Loucy (cell line): ENCODE results near the gene DCX.

Source experiments
- H2AFZ ChIP-seq: fragments of 200-600 bp; sonication (generic); 2 replicates; pipeline ENCODE4 v1.6.0; 2016; ENCODE audit warnings: antibody characterized with exemption, mild to moderate bottlenecking, low read length, moderate library complexity
- H3F3A ChIP-seq: fragments of 200-600 bp; 2 replicates; pipeline ENCODE4 v1.6.0; 2016; ENCODE audit warnings: antibody characterized with exemption, low read depth, mild to moderate bottlenecking
- H3K27me3 ChIP-seq: fragments of 200-600 bp; sonication (generic); 2 replicates; pipeline ENCODE4 v1.6.1; 2014; ENCODE audit warnings: low read length, mild to moderate bottlenecking; ENCODE audit not compliant: insufficient read depth, poor library complexity, severe bottlenecking
- H3K36me3 ChIP-seq: fragments of 200-600 bp; sonication (generic); 2 replicates; pipeline ENCODE4 v1.6.1; 2016; ENCODE audit warnings: low read length; ENCODE audit not compliant: insufficient read depth
- H3K4me1 ChIP-seq: fragments of 200-600 bp; sonication (generic); 2 replicates; pipeline ENCODE4 v1.5.1; 2014; ENCODE audit warnings: low read length, mild to moderate bottlenecking; ENCODE audit not compliant: insufficient read depth, poor library complexity, severe bottlenecking
- H3K4me2 ChIP-seq: fragments of 200-600 bp; sonication (generic); 2 replicates; pipeline ENCODE4 v1.6.0; 2014; ENCODE audit warnings: antibody characterized with exemption, low read length, low read depth, mild to moderate bottlenecking; ENCODE audit not compliant: poor library complexity, severe bottlenecking
- H3K4me3 ChIP-seq: fragments of 200-600 bp; sonication (generic); 2 replicates; pipeline ENCODE4 v1.5.1; 2014; ENCODE audit warnings: low read length, mild to moderate bottlenecking, mixed read lengths; ENCODE audit not compliant: poor library complexity, severe bottlenecking
- H3K79me2 ChIP-seq: fragments of 200-600 bp; sonication (generic); 2 replicates; pipeline ENCODE4 v1.6.1; 2014; ENCODE audit warnings: low read length; ENCODE audit not compliant: insufficient read depth
- H3K9ac ChIP-seq: fragments of 200-600 bp; sonication (generic); 2 replicates; pipeline ENCODE4 v1.6.0; 2014; ENCODE audit warnings: mild to moderate bottlenecking, low read depth, low read length, moderate library complexity; ENCODE audit not compliant: poor library complexity, severe bottlenecking
- H3K9me2 ChIP-seq: fragments of 200-600 bp; sonication (generic); replicated peaks from 2 replicates; pipeline ENCODE4 v1.6.1; 2016; ENCODE audit warnings: low read depth, low read length, mixed read lengths
- H3K9me3 ChIP-seq: fragments of 200-600 bp; sonication (generic); 2 replicates; pipeline ENCODE4 v1.6.1; 2014; ENCODE audit warnings: mild to moderate bottlenecking, antibody characterized with exemption, low read length, low read depth; ENCODE audit not compliant: insufficient read depth
- H4K20me1 ChIP-seq: fragments of 200-600 bp; sonication (generic); 2 replicates; pipeline ENCODE4 v1.6.0; 2014; ENCODE audit warnings: antibody characterized with exemption, low read length, mild to moderate bottlenecking; ENCODE audit not compliant: insufficient read depth, poor library complexity, severe bottlenecking
- CTCF ChIP-seq: fragments of 200-600 bp; sonication (generic); conservative IDR thresholded peaks from 2 replicates; pipeline ENCODE4 v1.5.1; 2014; ENCODE audit warnings: mild to moderate bottlenecking, antibody characterized with exemption, low read length
- EZH2phosphoT487 ChIP-seq: fragments of 200-600 bp; IDR thresholded peaks from 2 replicates; pipeline ENCODE4 v1.6.1; 2018; ENCODE audit warnings: antibody characterized with exemption, mild to moderate bottlenecking, moderate library complexity, borderline replicate concordance

DCX gene

GRCh38 chrX:111376486-111376885 lies 35.5 kb downstream of the DCX start:
- no peaks in the 10 kb centered on the region for H3K27me3 ChIP-seq

GRCh38 chrX:111375747-111376146 lies 36.2 kb downstream of the DCX start:
- no peaks in the 10 kb centered on the region for H3K9me2 ChIP-seq
- no peak overlapping the region for H3K9ac ChIP-seq
- no peak overlapping the region for H3K4me3 ChIP-seq
- H3K9me3 ChIP-seq = no peaks in the 10 kb centered on the region
- no peak for TF ChIP-seq EZH2phosphoT487
- no peak for TF ChIP-seq CTCF
- H3K4me2 ChIP-seq = no peak overlapping the region
- no peaks in the 10 kb centered on the region for H4K20me1 ChIP-seq
- no peaks in the 10 kb centered on the region for H3K27me3 ChIP-seq
- no peaks in the 10 kb centered on the region for H3F3A ChIP-seq
- H2AFZ ChIP-seq = no peak overlapping the region
- no peaks in the 10 kb centered on the region for H3K36me3 ChIP-seq
- H3K79me2 ChIP-seq = no peaks in the 10 kb centered on the region
- no peaks in the 10 kb centered on the region for H3K4me1 ChIP-seq

More at GRCh38 chrX:111376486-111376885, 35.5 kb downstream of the DCX start:
- Histone ChIP-seq H3K4me2 (no peak overlapping the region), H3K79me2 (no peaks in the 10 kb centered on the region), H3K36me3 (no peaks in the 10 kb centered on the region), H3K9me2 (no peaks in the 10 kb centered on the region), H3K9ac (no peak overlapping the region), H3K9me3 (no peaks in the 10 kb centered on the region), H2AFZ (no peak overlapping the region), H3K4me3 (no peak overlapping the region), H4K20me1 (no peaks in the 10 kb centered on the region), H3F3A (no peaks in the 10 kb centered on the region), H3K4me1 (no peaks in the 10 kb centered on the region)
- TF ChIP-seq CTCF (no peak), EZH2phosphoT487 (no peak)

- Histone ChIP-seq H4K20me1 (no peaks in the 10 kb centered on the region), H2AFZ (no peak overlapping the region), H3K27me3 (no peaks in the 10 kb centered on the region), H3F3A (no peaks in the 10 kb centered on the region), H3K79me2 (no peaks in the 10 kb centered on the region), H3K4me3 (no peak overlapping the region), H3K4me1 (no peaks in the 10 kb centered on the region), H3K36me3 (no peaks in the 10 kb centered on the region), H3K9me3 (no peaks in the 10 kb centered on the region), H3K9me2 (no peaks in the 10 kb centered on the region), H3K4me2 (no peak overlapping the region), H3K9ac (no peak overlapping the region)
- TF ChIP-seq EZH2phosphoT487 (no peak), CTCF (no peak)
Observed at GRCh38 chrX:111372086-111372485, 39.9 kb downstream of the DCX start.
